IMR-90 (cell line): ENCODE results near the gene POLR2L.

Source experiments
- BHLHE40 ChIP-seq: fragments of 150-350 bp; IDR thresholded peaks from 2 replicates; pipeline ENCODE4 v1.6.1; 2016; ENCODE audit warnings: mild to moderate bottlenecking, low read depth, low read length
- CEBPB ChIP-seq: IDR thresholded peaks from 2 replicates; pipeline ENCODE4 v1.6.1; 2012; ENCODE audit warnings: low read depth, low read length, improper control_type of control experiment
- CTCF ChIP-seq: conservative IDR thresholded peaks from 2 replicates; pipeline ENCODE4 v1.5.1; 2012; ENCODE audit warnings: mild to moderate bottlenecking, low read depth, low read length, improper control_type of control experiment
- ELK1 ChIP-seq: fragments of 150-350 bp; IDR thresholded peaks from 2 replicates; pipeline ENCODE4 v1.6.1; 2016; ENCODE audit warnings: low read depth, mild to moderate bottlenecking, low read length, moderate library complexity, borderline replicate concordance
- FOS ChIP-seq: fragments of 150-350 bp; IDR thresholded peaks from 2 replicates; pipeline ENCODE4 v1.6.1; 2016; ENCODE audit warnings: low read depth, low read length
- MXI1 ChIP-seq: IDR thresholded peaks from 2 replicates; pipeline ENCODE4 v1.6.1; 2012; ENCODE audit warnings: low read depth, mild to moderate bottlenecking, low read length, moderate library complexity, borderline replicate concordance
- POLR2A ChIP-seq: IDR thresholded peaks from 2 replicates; pipeline ENCODE4 v1.6.1; 2012; ENCODE audit warnings: mild to moderate bottlenecking, low read depth, low read length
- RAD21 ChIP-seq: IDR thresholded peaks from 2 replicates; pipeline ENCODE4 v1.6.1; 2012; ENCODE audit warnings: low read length, improper control_type of control experiment
- RFX5 ChIP-seq: IDR thresholded peaks from 2 replicates; pipeline ENCODE4 v1.8.0; 2012; ENCODE audit warnings: low read depth, mild to moderate bottlenecking, low read length, moderate library complexity
- SMC3 ChIP-seq: fragments of 150-350 bp; IDR thresholded peaks from 2 replicates; pipeline ENCODE4 v1.6.1; 2016; ENCODE audit warnings: low read depth, mild to moderate bottlenecking, antibody characterized with exemption, low read length, moderate library complexity
- USF2 ChIP-seq: fragments of 150-350 bp; IDR thresholded peaks from 2 replicates; pipeline ENCODE4 v1.6.1; 2017; ENCODE audit warnings: mild to moderate bottlenecking, antibody characterized with exemption, low read length, low read depth

GRCh38 chr11:837189-837989 lies 4.9 kb downstream of the POLR2L start:
- TF ChIP-seq CTCF, result no peak
- TF ChIP-seq CEBPB, result no peak
- TF ChIP-seq USF2, result no peak
- TF ChIP-seq MXI1, result no peak
- TF ChIP-seq RFX5, result no peak
- TF ChIP-seq RAD21, result no peak
- TF ChIP-seq BHLHE40, result no peak
- TF ChIP-seq SMC3, result no peak
- peak; percentile 26; the same call in 1 of the 2 replicates for TF ChIP-seq POLR2A
- TF ChIP-seq FOS, result no peak
- TF ChIP-seq ELK1, result no peak
